Cardiac muscle cell (in vitro differentiated cells and primary cell): Measurements from ENCODE around the gene ADORA2B. TPM values are rescaled to one million over a fixed set of nuclear protein-coding genes. Genes with fewer than 3 reads are reported as not detected.

ENCODE experiments used
- DNase-seq, 2 donors: peaks; one replicate each; pipeline versions ENCODE4 v3.0.0 to v3.0.0-alpha.2; 2010 to 2017; ENCODE audit warnings: low read depth in 1 of 2, low spot score in 1 of 2
- H3K27ac ChIP-seq: fragments of 200-600 bp; sonication (generic); 2 replicates; pipeline ENCODE4 v1.5.1; 2016
- H3K27me3 ChIP-seq: fragments of 200-600 bp; sonication (generic); 2 replicates; pipeline ENCODE4 v1.6.0; 2016; ENCODE audit warnings: control low read depth
- H3K36me3 ChIP-seq: fragments of 200-600 bp; sonication (generic); 2 replicates; pipeline ENCODE4 v1.5.1; 2016; ENCODE audit warnings: control low read depth
- H3K4me1 ChIP-seq: fragments of 200-600 bp; sonication (generic); 2 replicates; pipeline ENCODE4 v1.8.1; 2017; ENCODE audit warnings: low read depth, mild to moderate bottlenecking, mixed run types
- H3K4me3 ChIP-seq: fragments of 200-600 bp; sonication (generic); 2 replicates; pipeline ENCODE4 v1.5.1; 2016; ENCODE audit warnings: mild to moderate bottlenecking
- H3K9me3 ChIP-seq: fragments of 200-600 bp; sonication (generic); 2 replicates; pipeline ENCODE4 v1.5.1; 2017; ENCODE audit warnings: low read depth, mild to moderate bottlenecking, control low read depth
- polyA plus RNA-seq: library from polyadenylated mRNA; unstranded; fragments of >200 nt; fragmentation: Nextera tagmentation; extraction: Ambion mirVana; gene quantifications from 2 replicates; pipeline ENCODE4 v1.2.1, GENCODE V29; 2016
- total RNA-seq: library from RNA; depleted of rRNA; stranded (reverse); fragments of >200 nt; gene quantifications from 2 replicates; pipeline ENCODE4 v1.2.3, GENCODE V29; 2016
- TF ChIP-seq, protein P1 (sequence below): IDR thresholded peaks from 2 replicates; pipeline ENCODE4 v1.5.1; 2012; ENCODE audit warnings: low read depth, mild to moderate bottlenecking, low read length

ADORA2B gene
- total and polyA plus RNA-seq, 2 experiments from 2014 or later = 10.5 to 11.6 TPM

DNA sequence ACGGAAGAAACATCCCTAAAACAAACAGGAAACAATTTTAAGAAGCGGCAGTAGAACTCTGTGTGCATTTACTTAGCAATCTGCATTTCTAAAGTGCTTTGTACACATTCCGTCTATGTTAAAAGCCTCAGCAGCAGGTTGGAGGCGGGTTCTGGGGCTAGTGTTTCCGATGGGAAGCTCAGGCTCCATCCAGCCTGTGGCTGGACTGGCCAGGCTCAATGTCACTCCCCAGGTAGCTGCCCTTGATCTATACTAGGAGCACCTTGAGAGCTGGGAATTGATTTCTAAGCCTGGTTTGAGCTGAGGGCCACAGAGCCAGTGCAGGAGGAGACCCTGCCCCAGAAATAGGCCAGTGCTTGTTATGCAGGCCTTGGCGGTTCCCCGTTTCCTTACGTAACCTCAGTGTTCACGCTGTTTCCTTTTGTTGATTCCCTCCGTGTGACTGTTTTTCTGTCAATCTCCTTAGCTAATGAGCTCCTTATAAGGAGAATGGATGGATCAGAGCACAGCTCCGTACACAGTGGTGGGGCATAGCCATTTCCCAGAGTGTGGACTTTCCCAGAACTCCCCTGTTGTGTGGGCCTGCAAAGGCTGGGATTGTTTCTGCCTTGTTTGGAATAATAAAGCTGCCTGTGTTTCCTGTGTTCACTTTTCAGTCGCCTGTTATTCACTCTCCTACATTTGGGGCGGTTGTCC lies 21.4 kb downstream of the ADORA2B start:
- TF ChIP-seq, protein P1, sequence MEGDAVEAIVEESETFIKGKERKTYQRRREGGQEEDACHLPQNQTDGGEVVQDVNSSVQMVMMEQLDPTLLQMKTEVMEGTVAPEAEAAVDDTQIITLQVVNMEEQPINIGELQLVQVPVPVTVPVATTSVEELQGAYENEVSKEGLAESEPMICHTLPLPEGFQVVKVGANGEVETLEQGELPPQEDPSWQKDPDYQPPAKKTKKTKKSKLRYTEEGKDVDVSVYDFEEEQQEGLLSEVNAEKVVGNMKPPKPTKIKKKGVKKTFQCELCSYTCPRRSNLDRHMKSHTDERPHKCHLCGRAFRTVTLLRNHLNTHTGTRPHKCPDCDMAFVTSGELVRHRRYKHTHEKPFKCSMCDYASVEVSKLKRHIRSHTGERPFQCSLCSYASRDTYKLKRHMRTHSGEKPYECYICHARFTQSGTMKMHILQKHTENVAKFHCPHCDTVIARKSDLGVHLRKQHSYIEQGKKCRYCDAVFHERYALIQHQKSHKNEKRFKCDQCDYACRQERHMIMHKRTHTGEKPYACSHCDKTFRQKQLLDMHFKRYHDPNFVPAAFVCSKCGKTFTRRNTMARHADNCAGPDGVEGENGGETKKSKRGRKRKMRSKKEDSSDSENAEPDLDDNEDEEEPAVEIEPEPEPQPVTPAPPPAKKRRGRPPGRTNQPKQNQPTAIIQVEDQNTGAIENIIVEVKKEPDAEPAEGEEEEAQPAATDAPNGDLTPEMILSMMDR = no peak
- Histone ChIP-seq H3K36me3 (no peaks in the 10 kb centered on the region), H3K4me3 (no peak overlapping the region), H3K27ac (peak overlapping the region; percentile 78), H3K9me3 (no peaks in the 10 kb centered on the region), H3K27me3 (no peaks in the 10 kb centered on the region), H3K4me1 (peaks cover 24% of the 10 kb centered on the region)
- DNase-seq = peak in 1 of 2 donors; percentile 82

DNA sequence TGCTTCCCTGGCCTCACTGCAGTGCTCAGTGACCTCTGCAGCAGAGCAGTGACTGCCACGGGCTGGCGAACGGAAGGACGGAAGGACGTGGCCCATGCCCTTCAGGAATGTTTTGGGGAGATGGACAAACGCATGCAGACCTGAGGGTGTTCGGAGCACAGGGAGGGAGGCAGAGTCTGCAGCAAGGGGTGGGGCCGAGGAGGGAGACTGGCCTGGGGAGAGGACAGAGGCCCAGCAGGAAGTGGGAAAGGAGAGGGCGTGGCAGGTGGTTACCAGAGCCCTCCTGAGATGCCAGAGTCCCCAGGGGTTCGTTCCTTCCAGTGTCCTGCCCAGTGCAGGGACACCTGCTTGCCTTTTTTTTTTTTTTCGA lies 21.9 kb downstream of the ADORA2B start:
- Histone ChIP-seq H3K27me3 (no peaks in the 10 kb centered on the region), H3K36me3 (no peaks in the 10 kb centered on the region), H3K27ac (peak overlapping the region; percentile 78), H3K4me1 (peaks cover 24% of the 10 kb centered on the region), H3K4me3 (no peak overlapping the region), H3K9me3 (no peaks in the 10 kb centered on the region)
- peak in 1 of 2 donors; percentile 10 for DNase-seq
- TF ChIP-seq, protein P1 = no peak

DNA sequence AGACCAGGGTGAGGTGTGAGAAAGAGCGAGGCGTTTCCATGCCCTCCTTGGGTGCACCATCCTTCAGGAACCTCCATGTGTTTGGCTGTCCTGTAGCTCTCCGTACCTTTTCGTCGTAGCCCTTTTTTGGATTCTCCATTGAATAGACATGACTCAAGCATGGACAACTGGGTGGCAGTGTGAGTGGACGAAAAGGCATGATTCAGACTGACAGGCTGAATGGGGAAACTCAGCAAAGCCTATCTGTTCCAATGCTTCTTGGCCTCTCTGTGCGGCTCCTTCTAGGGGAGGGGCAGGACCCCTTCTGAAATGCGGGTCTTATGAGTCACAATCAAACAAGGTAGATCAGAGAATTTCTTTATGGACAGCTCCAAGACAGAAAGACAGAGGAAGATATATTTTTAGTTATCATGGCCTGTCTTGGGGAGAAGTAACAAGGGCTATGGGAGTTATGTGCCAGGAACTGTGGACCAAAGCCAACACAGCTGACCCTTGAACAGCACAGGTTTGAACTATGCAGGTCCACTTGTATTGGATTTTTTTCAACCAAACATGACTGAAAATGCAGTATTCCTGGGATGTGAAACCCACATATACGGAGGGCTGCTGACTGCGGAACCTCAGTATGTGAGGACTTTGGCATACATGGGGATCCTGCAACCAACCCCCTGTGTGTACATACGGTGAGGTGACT lies 22.9 kb downstream of the ADORA2B start:
- Histone ChIP-seq H3K4me3 (no peak overlapping the region), H3K27me3 (no peaks in the 10 kb centered on the region), H3K27ac (no peak overlapping the region)

DNA sequence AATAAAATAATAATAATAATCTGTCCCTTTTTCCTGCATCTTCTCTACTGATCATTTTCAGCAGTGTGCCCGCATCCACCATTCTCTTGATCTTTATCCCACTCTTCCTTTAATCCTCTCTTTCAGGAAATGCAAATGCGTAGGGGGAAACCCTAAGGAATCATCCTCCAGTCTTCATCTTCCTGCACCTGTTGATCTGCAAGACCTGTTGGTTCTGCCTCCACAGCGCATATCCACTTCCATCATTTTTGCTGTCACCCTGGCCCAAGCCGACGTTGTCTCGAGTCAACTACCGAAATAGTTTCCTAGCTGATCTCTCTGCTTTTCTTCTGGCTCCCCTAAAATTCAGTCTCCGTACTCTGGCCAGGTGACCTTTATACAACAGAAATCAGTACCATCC lies 24.5 kb downstream of the ADORA2B start:
- Histone ChIP-seq H3K9me3 (no peaks in the 10 kb centered on the region), H3K4me1 (peaks cover 24% of the 10 kb centered on the region), H3K27ac (no peak overlapping the region), H3K36me3 (no peaks in the 10 kb centered on the region), H3K4me3 (no peak overlapping the region), H3K27me3 (no peaks in the 10 kb centered on the region)
- no peak for DNase-seq
- TF ChIP-seq, protein P1 = no peak

More for the DNA sequence above, 22.9 kb downstream of the ADORA2B start:
- no peaks in the 10 kb centered on the region for H3K9me3 ChIP-seq
- H3K36me3 ChIP-seq = no peaks in the 10 kb centered on the region
- DNase-seq = no peak
- TF ChIP-seq, protein P1 = no peak
- H3K4me1 ChIP-seq = peaks cover 24% of the 10 kb centered on the region

DNA sequence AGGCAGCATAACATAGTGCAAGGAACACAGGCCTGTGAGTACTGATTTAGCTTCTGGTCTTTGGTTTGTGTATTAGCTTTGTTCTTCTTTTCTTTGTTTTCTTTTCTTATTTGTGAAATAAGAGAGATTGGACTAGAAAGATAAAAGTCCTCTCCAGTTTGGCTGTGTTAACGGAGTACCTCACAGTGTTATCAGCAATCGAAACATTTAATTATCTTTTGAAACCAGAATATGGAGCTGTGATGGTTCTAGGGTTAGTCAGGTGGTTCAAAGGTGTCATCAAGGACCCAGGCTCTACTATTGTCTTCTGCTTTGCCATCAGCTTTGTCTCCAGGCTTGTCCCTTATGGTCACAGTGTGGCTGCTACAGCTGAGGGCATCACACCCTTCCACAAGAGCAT lies 25.6 kb downstream of the ADORA2B start:
- TF ChIP-seq, protein P1 = no peak
- Histone ChIP-seq H3K9me3 (no peaks in the 10 kb centered on the region), H3K27me3 (no peaks in the 10 kb centered on the region), H3K4me3 (no peak overlapping the region), H3K4me1 (peaks cover 17% of the 10 kb centered on the region), H3K36me3 (no peaks in the 10 kb centered on the region), H3K27ac (no peak overlapping the region)
- no peak for DNase-seq
